Gastroesophageal sphincter (tissue), 3 donors: ENCODE results near the gene SHISA6.

Experiments used
- CTCF ChIP-seq, 4 experiments: fragments of 200-600 bp in 2 of 4; fragments of 450-650 bp in 2 of 4; sonication (generic) in 1 of 4; IDR thresholded peaks; one replicate each; pipeline ENCODE4 v1.5.1; 2017 to 2019; ENCODE audit warnings: antibody characterized with exemption in 4 of 4, mild to moderate bottlenecking in 2 of 4, moderate library complexity in 2 of 4
- POLR2AphosphoS5 ChIP-seq: sonication (generic); formaldehyde crosslinking; IDR thresholded peaks from one replicate; pipeline ENCODE4 v1.6.1; 2017; ENCODE audit warnings: antibody characterized with exemption

- TF ChIP-seq CTCF (IDR thresholded peaks at IDR 0.05) (no peak), POLR2AphosphoS5 (no peak)
These were observed 371.9 kb downstream of the SHISA6 start for GRCh38 chr17:11612956-11613355.
